ENCODE data around the gene MAGED2.
A peak's percentile ranks its signal among the peaks of the same experiment; 100 is the strongest.

MAGED2 gene

GRCh38 chrX:54817220-54817820 is 9.8 kb downstream of the MAGED2 start:
- Histone ChIP-seq H3K27me3 (no peaks in the 10 kb centered on the region), H3K36me3 (peaks cover 7% of the 10 kb centered on the region), H3K4me1 (peaks cover 8% of the 10 kb centered on the region), H3K4me3 (ENCODE audit: low read depth, low read length) (no peak overlapping the region), H3K9me3 (no peaks in the 10 kb centered on the region)
- DNase-seq: peak; percentile 47
- no peak for TF ChIP-seq CTCF (IDR thresholded peaks at IDR 0.05; ENCODE audit: low read depth, low read length)

GRCh38 chrX:54818221-54818620 is 10.7 kb downstream of the MAGED2 start:
- no peaks in the 10 kb centered on the region for H3K9me3 ChIP-seq
- H3K4me1 ChIP-seq: peaks cover 8% of the 10 kb centered on the region
- peaks cover 7% of the 10 kb centered on the region for H3K36me3 ChIP-seq
- H3K4me3 ChIP-seq (ENCODE audit: low read depth, low read length): no peak overlapping the region
- no peaks in the 10 kb centered on the region for H3K27me3 ChIP-seq
- no peak for DNase-seq
- no peak for TF ChIP-seq CTCF (IDR thresholded peaks at IDR 0.05; ENCODE audit: low read depth, low read length)

- DNase-seq: no peak
- no peak for TF ChIP-seq CTCF (IDR thresholded peaks at IDR 0.05; ENCODE audit: low read depth, low read length)
These were observed 11.7 kb downstream of the MAGED2 start for GRCh38 chrX:54819201-54819600.

GRCh38 chrX:54820737-54821136 is 13.2 kb downstream of the MAGED2 start:
- no peaks in the 10 kb centered on the region for H3K27me3 ChIP-seq
- no peaks in the 10 kb centered on the region; the same call in 1 of the 2 replicates for H3K36me3 ChIP-seq
- no peaks in the 10 kb centered on the region for H3K9me3 ChIP-seq
- DNase-seq: no peak
- H3K4me3 ChIP-seq (ENCODE audit: low read depth, low read length): no peak overlapping the region
- H3K4me1 ChIP-seq: peaks cover 8% of the 10 kb centered on the region
- TF ChIP-seq CTCF (IDR thresholded peaks at IDR 0.05; ENCODE audit: low read depth, low read length): no peak

More at GRCh38 chrX:54819201-54819600, 11.7 kb downstream of the MAGED2 start:
- Histone ChIP-seq H3K36me3 (peaks cover 5% of the 10 kb centered on the region), H3K27me3 (no peaks in the 10 kb centered on the region), H3K4me1 (peaks cover 8% of the 10 kb centered on the region), H3K4me3 (ENCODE audit: low read depth, low read length) (no peak overlapping the region), H3K9me3 (no peaks in the 10 kb centered on the region)

DNA sequence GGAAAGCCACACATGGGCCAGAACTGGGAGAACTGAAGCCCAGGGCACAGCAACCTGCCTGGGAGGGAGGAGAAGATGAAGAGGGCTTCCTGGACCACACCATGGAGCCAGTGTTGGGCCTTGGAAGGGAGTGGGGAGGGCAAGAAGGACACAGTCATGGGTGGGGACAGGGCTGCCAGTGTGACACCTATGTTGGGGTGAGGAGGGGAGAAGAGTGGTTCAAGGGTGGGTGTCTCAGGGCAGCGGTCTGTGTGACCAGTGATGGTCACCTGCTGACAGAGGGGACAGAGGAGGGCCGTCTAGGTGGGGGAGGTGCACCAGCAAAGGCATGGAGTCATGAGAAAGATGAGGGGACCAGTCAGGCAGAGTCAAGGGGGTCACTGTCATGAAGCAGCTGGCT is 13.8 kb downstream of the MAGED2 start:
- no peaks in the 10 kb centered on the region for H3K9me3 ChIP-seq
- no peaks in the 10 kb centered on the region for H3K27me3 ChIP-seq
- peaks cover 8% of the 10 kb centered on the region for H3K4me1 ChIP-seq
- no peak for TF ChIP-seq CTCF (IDR thresholded peaks at IDR 0.05; ENCODE audit: low read depth, low read length)
- H3K36me3 ChIP-seq: no peaks in the 10 kb centered on the region
- DNase-seq: no peak
- no peak overlapping the region for H3K4me3 ChIP-seq (ENCODE audit: low read depth, low read length)

GRCh38 chrX:54824195-54824594 is 16.6 kb downstream of the MAGED2 start:
- Histone ChIP-seq H3K27me3 (no peaks in the 10 kb centered on the region), H3K4me3 (ENCODE audit: low read depth, low read length) (no peak overlapping the region), H3K9me3 (no peaks in the 10 kb centered on the region), H3K36me3 (no peaks in the 10 kb centered on the region), H3K4me1 (no peaks in the 10 kb centered on the region)
- DNase-seq: no peak
- TF ChIP-seq CTCF (IDR thresholded peaks at IDR 0.05; ENCODE audit: low read depth, low read length): no peak
